Kidney epithelial cell (primary cell): Measurements from ENCODE around the gene ATP6V0C. TPM values are rescaled to one million over a fixed set of nuclear protein-coding genes. Genes with fewer than 3 reads are reported as not detected.
A peak's percentile ranks its signal among the peaks of the same experiment; 100 is the strongest.

ENCODE experiments used
- DNase-seq: peaks from one replicate; pipeline ENCODE4 v3.0.0-alpha.2; 2010; ENCODE audit warnings: low read depth
- H3K27me3 ChIP-seq: 2 replicates; pipeline ENCODE4 v1.6.0; 2011; ENCODE audit warnings: low read length; ENCODE audit not compliant: control insufficient read depth, insufficient read depth
- H3K36me3 ChIP-seq: 2 replicates; pipeline ENCODE4 v1.5.1; 2011; ENCODE audit warnings: low read length; ENCODE audit not compliant: control insufficient read depth, insufficient read depth
- H3K4me3 ChIP-seq: 2 replicates; pipeline ENCODE4 v1.5.1; 2011; ENCODE audit warnings: low read depth, mild to moderate bottlenecking, control low read depth, low read length
- CTCF ChIP-seq: IDR thresholded peaks from 2 replicates; pipeline ENCODE4 v1.5.1; 2011; ENCODE audit warnings: mild to moderate bottlenecking, moderate library complexity, low read length, control low read depth, inconsistent platforms; ENCODE audit not compliant: insufficient read depth, poor library complexity, severe bottlenecking
- total RNA-seq: library from RNA; depleted of rRNA; stranded (reverse); fragments of >200 nt; gene quantifications from 2 replicates; pipeline ENCODE4 v1.2.3, GENCODE V29; 2015

The ATP6V0C gene
- total RNA-seq, 1 donor from 2014 or later: 79.1 TPM

- Histone ChIP-seq H3K27me3 (peaks cover 13% of the 10 kb centered on the region), H3K4me3 (peak overlapping the region; percentile 81), H3K36me3 (no peaks in the 10 kb centered on the region)
- no peak for DNase-seq
- peak; percentile 13 for TF ChIP-seq CTCF
Observed at GRCh38 chr16:2473999-2474876, 39.5 kb upstream of the ATP6V0C start.

GRCh38 chr16:2474877-2475412 lies 38.8 kb upstream of the ATP6V0C start, which contains the start of gene TBC1D24:
TBC1D24 (plus strand) TSS chr16:2475127; CDS start chr16:2496149, 21,022 bp downstream.
- peak; percentile 42 for DNase-seq
- no peaks in the 10 kb centered on the region for H3K36me3 ChIP-seq
- peak within 1 kb of the TSS; percentile 81 for H3K4me3 ChIP-seq
- peaks cover 9% of the 10 kb centered on the region for H3K27me3 ChIP-seq
- TF ChIP-seq CTCF: no peak

GRCh38 chr16:2475413-2476344 lies 38.1 kb upstream of the ATP6V0C start:
- DNase-seq: no peak
- no peaks in the 10 kb centered on the region for H3K36me3 ChIP-seq
- peak overlapping the region; percentile 81 for H3K4me3 ChIP-seq
- TF ChIP-seq CTCF: no peak
- H3K27me3 ChIP-seq: peaks cover 6% of the 10 kb centered on the region

- Histone ChIP-seq H3K4me3 (no peak overlapping the region), H3K36me3 (no peaks in the 10 kb centered on the region), H3K27me3 (peaks cover 6% of the 10 kb centered on the region)
- DNase-seq: no peak
- no peak for TF ChIP-seq CTCF
Observed at GRCh38 chr16:2476345-2476720, 37.4 kb upstream of the ATP6V0C start.

GRCh38 chr16:2476741-2477140 lies 37.0 kb upstream of the ATP6V0C start:
- Histone ChIP-seq H3K27me3 (peaks cover 6% of the 10 kb centered on the region), H3K4me3 (no peak overlapping the region), H3K36me3 (no peaks in the 10 kb centered on the region)
- TF ChIP-seq CTCF: no peak
- no peak for DNase-seq
